Measurements from ENCODE around the gene ANGPTL3.
"Not testable (repeated sequence)": the region's sequence is repeated elsewhere in the genome, so short reads cannot be mapped to it uniquely, and the experiment has no call there.

Gene ANGPTL3, protein sequence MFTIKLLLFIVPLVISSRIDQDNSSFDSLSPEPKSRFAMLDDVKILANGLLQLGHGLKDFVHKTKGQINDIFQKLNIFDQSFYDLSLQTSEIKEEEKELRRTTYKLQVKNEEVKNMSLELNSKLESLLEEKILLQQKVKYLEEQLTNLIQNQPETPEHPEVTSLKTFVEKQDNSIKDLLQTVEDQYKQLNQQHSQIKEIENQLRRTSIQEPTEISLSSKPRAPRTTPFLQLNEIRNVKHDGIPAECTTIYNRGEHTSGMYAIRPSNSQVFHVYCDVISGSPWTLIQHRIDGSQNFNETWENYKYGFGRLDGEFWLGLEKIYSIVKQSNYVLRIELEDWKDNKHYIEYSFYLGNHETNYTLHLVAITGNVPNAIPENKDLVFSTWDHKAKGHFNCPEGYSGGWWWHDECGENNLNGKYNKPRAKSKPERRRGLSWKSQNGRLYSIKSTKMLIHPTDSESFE
- long read RNA-seq, donor 1, partial matches to known transcripts, result 0 of 1 reads
- long read RNA-seq, donor 1, other reads (novel, unspliced or antisense), result 0 of 1 reads
- long read RNA-seq, donor 2, partial matches to known transcripts, result 0 of 3 reads
- long read RNA-seq, donor 2, other reads (novel, unspliced or antisense), result 0 of 3 reads
- long read RNA-seq, donor 3, partial matches to known transcripts, result 0 of 1 reads
- long read RNA-seq, donor 3, other reads (novel, unspliced or antisense), result 0 of 1 reads
- long read RNA-seq, donor 4, result 0 reads
- long read RNA-seq, donor 5, partial matches to known transcripts, result 0 of 2 reads
- long read RNA-seq, donor 5, other reads (novel, unspliced or antisense), result 0 of 2 reads
- long read RNA-seq, donor 6, partial matches to known transcripts, result 0 of 6 reads
- long read RNA-seq, donor 6, other reads (novel, unspliced or antisense), result 6 of 6 reads
- long read RNA-seq, donor 7, partial matches to known transcripts, result 0 of 1 reads
- long read RNA-seq, donor 7, other reads (novel, unspliced or antisense), result 0 of 1 reads
- long read RNA-seq, donor 8, partial matches to known transcripts, result 0 of 1 reads
- long read RNA-seq, donor 8, other reads (novel, unspliced or antisense), result 0 of 1 reads

DNA sequence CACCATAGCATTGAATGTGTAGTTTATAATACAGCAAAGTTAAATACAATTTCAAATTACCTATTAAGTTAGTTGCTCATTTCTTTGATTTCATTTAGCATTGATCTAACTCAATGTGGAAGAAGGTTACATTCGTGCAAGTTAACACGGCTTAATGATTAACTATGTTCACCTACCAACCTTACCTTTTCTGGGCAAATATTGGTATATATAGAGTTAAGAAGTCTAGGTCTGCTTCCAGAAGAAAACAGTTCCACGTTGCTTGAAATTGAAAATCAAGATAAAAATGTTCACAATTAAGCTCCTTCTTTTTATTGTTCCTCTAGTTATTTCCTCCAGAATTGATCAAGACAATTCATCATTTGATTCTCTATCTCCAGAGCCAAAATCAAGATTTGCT lies at the start of gene ANGPTL3:
ANGPTL3 (plus strand) TSS at position 240 of the 400 bp plus-strand sequence; CDS start at position 287, 47 bp downstream.
- no peak for DNase-seq

DNA sequence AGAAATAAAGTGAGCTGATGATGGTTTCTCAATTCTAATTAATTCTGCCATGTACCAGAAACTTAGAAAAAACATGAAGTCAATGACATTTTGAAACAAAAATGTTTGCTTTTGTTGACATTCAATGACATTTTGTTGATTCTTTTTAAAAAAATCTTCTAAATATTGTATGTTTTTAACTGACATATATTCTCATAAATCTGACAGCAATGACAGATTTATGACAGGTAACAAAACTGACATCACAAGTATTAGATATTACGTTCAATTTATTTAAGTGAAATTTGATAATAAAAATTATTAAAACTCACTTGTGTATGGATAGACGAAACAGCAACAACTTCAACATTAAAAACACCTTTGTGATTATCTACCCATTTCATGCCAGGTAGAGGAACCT lies 36.0 kb upstream of the ANGPTL3 start:
- DNase-seq, result no peak

GRCh38 chr1:62567182-62567581 lies 30.1 kb upstream of the ANGPTL3 start:
- not testable (repeated sequence) for DNase-seq

DNA sequence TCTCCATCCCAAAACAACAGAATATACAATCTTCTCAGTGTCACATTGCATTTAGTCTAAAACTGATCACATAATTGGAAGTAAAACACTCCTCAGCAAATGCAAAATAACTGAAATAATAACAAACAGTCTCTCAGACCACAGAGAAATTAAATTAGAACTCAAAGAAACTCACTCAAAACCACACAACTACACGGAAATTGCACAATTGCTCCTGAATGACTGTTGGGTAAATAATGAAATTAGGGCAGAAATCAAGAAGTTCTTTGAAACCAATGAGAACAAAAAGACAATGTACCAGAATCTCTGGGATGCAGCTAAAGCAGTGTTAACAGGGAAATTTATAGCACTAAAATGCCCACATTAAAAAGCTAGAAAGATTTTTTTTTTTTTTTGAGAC lies 29.4 kb upstream of the ANGPTL3 start:
- DNase-seq, result not testable (repeated sequence)

- not testable (repeated sequence) for DNase-seq
These were observed 25.8 kb upstream of the ANGPTL3 start for GRCh38 chr1:62571517-62571916.

GRCh38 chr1:62572476-62572875 lies 24.8 kb upstream of the ANGPTL3 start:
- DNase-seq, result no peak

DNA sequence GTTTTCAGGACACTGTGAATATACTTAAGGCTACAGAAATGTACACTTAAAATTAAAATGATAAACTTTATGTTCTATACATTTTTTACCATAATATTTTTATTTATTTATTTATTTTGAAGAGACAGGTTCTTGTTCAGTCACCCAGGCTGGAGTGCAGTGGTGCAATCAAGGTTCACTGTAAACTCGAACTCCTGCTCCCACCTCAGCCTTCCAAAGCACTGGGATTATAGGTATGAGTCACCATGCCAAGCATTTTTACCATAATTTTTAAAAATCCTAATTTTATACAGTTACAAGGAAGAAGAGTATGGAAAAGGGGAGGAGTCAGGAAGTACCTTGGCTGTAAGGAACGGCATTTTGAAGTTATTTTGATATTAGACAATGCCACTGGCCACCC lies 23.6 kb upstream of the ANGPTL3 start:
- no peak for DNase-seq

GRCh38 chr1:62585469-62586155 lies 11.7 kb upstream of the ANGPTL3 start:
- DNase-seq, result no peak

- no peak for DNase-seq
These were observed 9.3 kb upstream of the ANGPTL3 start for GRCh38 chr1:62588000-62588399.

GRCh38 chr1:62589321-62589720 lies 8.0 kb upstream of the ANGPTL3 start:
- no peak for DNase-seq

DNA sequence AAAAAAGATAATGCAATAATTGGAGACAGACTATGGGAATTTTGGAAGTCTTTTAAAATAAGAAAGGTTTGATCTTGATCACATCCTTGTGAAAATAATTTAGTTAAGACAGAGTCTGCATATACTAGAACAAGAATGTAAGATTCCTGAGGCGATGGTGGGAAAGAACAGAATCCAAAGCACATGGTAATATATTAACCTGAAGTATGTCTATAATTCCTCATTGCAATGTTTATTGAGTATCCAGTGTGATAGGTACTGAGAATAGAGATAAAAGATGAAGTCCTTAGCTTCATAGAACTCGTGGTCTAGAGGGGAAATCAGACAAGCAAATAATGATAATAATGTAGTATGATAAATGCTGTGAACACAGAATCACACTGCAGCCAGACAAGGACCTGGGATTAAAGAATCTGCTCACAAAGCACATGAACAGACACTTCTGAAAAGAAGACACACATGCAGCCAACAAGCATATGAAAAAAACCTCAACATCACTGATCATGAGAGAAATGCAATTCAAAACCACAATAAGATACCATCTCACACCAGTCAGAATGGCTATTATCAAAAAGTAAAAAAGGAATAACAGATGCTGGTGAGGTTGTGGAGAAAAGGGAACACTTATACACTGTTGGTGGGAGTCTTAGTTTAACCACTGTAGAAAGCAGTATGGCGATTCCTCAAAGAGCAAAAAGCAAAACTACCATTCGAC lies 6.9 kb upstream of the ANGPTL3 start:
- no peak for DNase-seq

GRCh38 chr1:62590970-62591368 lies 6.4 kb upstream of the ANGPTL3 start:
- no peak for DNase-seq

DNA sequence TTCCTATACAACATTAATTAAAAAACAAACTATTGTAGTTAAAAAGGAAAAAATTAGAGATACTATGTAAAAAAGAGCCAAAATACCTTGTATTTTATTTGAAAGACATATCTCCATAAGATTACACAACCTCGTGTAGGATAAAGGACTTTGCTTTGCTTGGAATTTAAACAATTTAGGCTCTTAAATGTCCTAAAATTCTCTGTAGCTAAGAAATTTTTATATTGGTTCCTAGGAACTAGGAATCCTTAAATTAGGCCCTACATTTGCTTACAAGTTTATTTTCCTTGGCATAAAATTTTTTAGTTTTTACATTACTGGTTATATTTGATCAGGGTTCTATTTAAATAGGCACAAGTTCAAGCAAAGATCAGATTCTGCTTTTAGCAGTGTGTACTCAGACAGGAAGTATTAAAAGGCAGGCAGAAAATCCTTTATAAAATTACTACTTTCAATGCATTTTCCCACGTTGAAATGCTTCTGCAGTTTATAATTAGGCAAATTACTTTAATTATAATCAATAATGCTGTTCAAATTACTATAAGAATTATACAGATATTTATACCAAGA lies 3.4 kb upstream of the ANGPTL3 start:
- DNase-seq, result no peak

- no peak for DNase-seq
These were observed 1.7 kb upstream of the ANGPTL3 start for GRCh38 chr1:62595647-62596046.

GRCh38 chr1:62599044-62599443 lies 1.7 kb downstream of the ANGPTL3 start:
- no peak for DNase-seq

- no peak for DNase-seq
These were observed 4.1 kb downstream of the ANGPTL3 start for GRCh38 chr1:62601457-62601856.

- no peak for DNase-seq
These were observed 11.6 kb downstream of the ANGPTL3 start for GRCh38 chr1:62608905-62609304.

GRCh38 chr1:62610588-62610987 lies 13.3 kb downstream of the ANGPTL3 start:
- DNase-seq, result not testable (repeated sequence)

DNA sequence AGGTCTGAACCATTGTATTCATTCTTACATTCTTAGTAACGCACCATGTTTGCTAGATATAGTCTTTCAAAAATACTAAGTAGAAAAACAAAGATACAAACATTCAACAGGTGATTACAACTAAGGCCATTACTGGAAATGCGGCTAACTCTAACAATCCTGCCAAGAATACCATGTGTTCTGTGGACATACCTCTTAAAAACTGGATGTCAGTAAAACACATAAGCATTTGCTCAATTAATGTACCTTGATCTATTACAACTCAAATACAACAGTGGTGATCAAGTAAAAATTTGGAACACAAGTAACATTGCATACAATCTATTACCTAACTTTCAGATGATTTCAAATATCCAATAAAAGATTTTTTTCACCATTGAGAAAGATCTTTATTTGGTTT lies 15.4 kb downstream of the ANGPTL3 start:
- no peak for DNase-seq

DNA sequence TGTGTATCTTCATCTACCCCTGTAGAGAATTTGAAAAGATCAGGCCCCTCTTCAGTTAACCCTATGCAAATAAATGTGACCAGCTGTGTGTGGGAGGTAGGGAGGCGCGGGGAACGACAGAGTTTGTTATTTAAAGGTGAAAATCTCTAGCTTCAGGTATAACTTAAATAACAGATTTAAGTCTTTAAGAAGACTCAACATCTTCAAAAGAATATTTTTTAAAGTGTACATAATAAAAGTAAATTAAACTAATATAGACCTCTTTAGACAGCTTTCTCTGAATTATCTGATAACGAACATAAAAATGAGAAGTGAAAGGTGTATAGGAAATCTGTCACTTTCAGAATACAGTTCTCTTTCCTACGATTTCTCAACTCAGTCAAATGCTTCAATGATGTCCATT lies 16.0 kb downstream of the ANGPTL3 start:
- DNase-seq, result no peak

GRCh38 chr1:62613890-62614289 lies 16.6 kb downstream of the ANGPTL3 start:
- no peak for DNase-seq

All from right kidney (tissue), 9 donors.